Measurements from ENCODE around the gene RAB34. TPM values are rescaled to one million over a fixed set of nuclear protein-coding genes. Genes with fewer than 3 reads are reported as not detected.

The RAB34 gene
- polyA plus RNA-seq, 4 donors: 178 to 196 (median 186) TPM

- no peak for DNase-seq (ENCODE audit: low read depth in 4 of 4, low spot score in 3 of 4)
Measured at GRCh38 chr17:28693869-28694268, 23.8 kb downstream of the RAB34 start.

GRCh38 chr17:28689011-28689410 is 28.7 kb downstream of the RAB34 start:
- DNase-seq (ENCODE audit: low read depth in 4 of 4, low spot score in 3 of 4): no peak

- no peak for DNase-seq (ENCODE audit: low read depth in 4 of 4, low spot score in 3 of 4)
Measured at GRCh38 chr17:28688481-28688880, 29.2 kb downstream of the RAB34 start.

- DNase-seq (ENCODE audit: low read depth in 4 of 4, low spot score in 3 of 4): no peak
Measured at GRCh38 chr17:28686296-28686695, 31.4 kb downstream of the RAB34 start.

- DNase-seq (ENCODE audit: low read depth in 4 of 4, low spot score in 3 of 4): no peak
Measured at GRCh38 chr17:28685366-28685765, 32.3 kb downstream of the RAB34 start.

GRCh38 chr17:28684963-28685362 is 32.7 kb downstream of the RAB34 start:
- DNase-seq (ENCODE audit: low read depth in 4 of 4, low spot score in 3 of 4): peak in 1 of 4 donors; percentile 28

GRCh38 chr17:28682655-28683054 is 35.0 kb downstream of the RAB34 start:
- DNase-seq (ENCODE audit: low read depth in 4 of 4, low spot score in 3 of 4): no peak

GRCh38 chr17:28675980-28676379 is 41.7 kb downstream of the RAB34 start:
- DNase-seq (ENCODE audit: low read depth in 4 of 4, low spot score in 3 of 4): no peak

- no peak for DNase-seq (ENCODE audit: low read depth in 4 of 4, low spot score in 3 of 4)
Measured at GRCh38 chr17:28675490-28675889, 42.2 kb downstream of the RAB34 start.

GRCh38 chr17:28669918-28670317 is 47.8 kb downstream of the RAB34 start:
- no peak for DNase-seq (ENCODE audit: low read depth in 4 of 4, low spot score in 3 of 4)

- no peak for DNase-seq (ENCODE audit: low read depth in 4 of 4, low spot score in 3 of 4)
Measured at GRCh38 chr17:28667870-28668269, 49.8 kb downstream of the RAB34 start.

GRCh38 chr17:28665994-28666393 is 51.7 kb downstream of the RAB34 start:
- DNase-seq (ENCODE audit: low read depth in 4 of 4, low spot score in 3 of 4): no peak

Other genes with a start within 250 kb of the RAB34 start
- 10 to 100 TPM in 3 of 4 donors, 1 to 10 TPM in 1; 7.1 to 24.5 (median 13.3) TPM for gene SLC13A2, start 244.2 kb downstream of the RAB34 start, polyA plus RNA-seq (ENCODE audit: insufficient read length in 4 of 4)
- under 1 TPM; 0.47 to 0.62 (median 0.61) TPM for gene FOXN1, start 211.5 kb downstream of the RAB34 start, polyA plus RNA-seq (ENCODE audit: insufficient read length in 4 of 4)
- 10 to 100 TPM; 54.4 to 74.1 (median 59.7) TPM for gene UNC119, start 165.2 kb downstream of the RAB34 start, polyA plus RNA-seq (ENCODE audit: insufficient read length in 4 of 4)
- 100 to 1,000 TPM; 101 to 107 (median 105) TPM for gene PIGS, start 146.3 kb downstream of the RAB34 start, polyA plus RNA-seq (ENCODE audit: insufficient read length in 4 of 4)
- gene ALDOC, start 141.0 kb downstream of the RAB34 start, polyA plus RNA-seq (ENCODE audit: insufficient read length in 4 of 4): 10 to 100 TPM; 19.4 to 32.9 (median 24.5) TPM
- gene SPAG5, start 118.8 kb downstream of the RAB34 start, polyA plus RNA-seq (ENCODE audit: insufficient read length in 4 of 4): 10 to 100 TPM; 43.5 to 46.9 (median 45.2) TPM
- 10 to 100 TPM; 10.6 to 14.3 (median 11.3) TPM for gene RSKR, start 103.7 kb downstream of the RAB34 start, polyA plus RNA-seq (ENCODE audit: insufficient read length in 4 of 4)
- 10 to 100 TPM; 77.8 to 90.5 (median 81.2) TPM for gene BLTP2, start 72.7 kb downstream of the RAB34 start, polyA plus RNA-seq (ENCODE audit: insufficient read length in 4 of 4)
- gene SDF2, start 56.0 kb downstream of the RAB34 start, polyA plus RNA-seq (ENCODE audit: insufficient read length in 4 of 4): 10 to 100 TPM; 78.3 to 84.4 (median 80.9) TPM
- 10 to 100 TPM; 67.0 to 74.3 (median 68.4) TPM for gene SUPT6H, start 55.7 kb downstream of the RAB34 start, polyA plus RNA-seq (ENCODE audit: insufficient read length in 4 of 4)
- 1 to 10 TPM; 5.0 to 7.3 (median 6.2) TPM for gene PROCA1, start 6.0 kb downstream of the RAB34 start, polyA plus RNA-seq (ENCODE audit: insufficient read length in 4 of 4)
- 1,000 to 10,000 TPM in 3 of 4 donors, 100 to 1,000 TPM in 1; 835 to 1,239 (median 1,092) TPM for gene RPL23A, start 2.1 kb upstream of the RAB34 start, polyA plus RNA-seq (ENCODE audit: insufficient read length in 4 of 4)
- gene TLCD1, start 8.4 kb upstream of the RAB34 start, polyA plus RNA-seq (ENCODE audit: insufficient read length in 4 of 4): 10 to 100 TPM; 17.9 to 20.9 (median 18.8) TPM
- gene NEK8, start 10.9 kb upstream of the RAB34 start, polyA plus RNA-seq (ENCODE audit: insufficient read length in 4 of 4): 1 to 10 TPM; 6.4 to 8.1 (median 7.8) TPM
- 100 to 1,000 TPM; 117 to 145 (median 135) TPM for gene TRAF4, start 26.1 kb upstream of the RAB34 start, polyA plus RNA-seq (ENCODE audit: insufficient read length in 4 of 4)
- gene FAM222B, start 124.9 kb upstream of the RAB34 start, polyA plus RNA-seq (ENCODE audit: insufficient read length in 4 of 4): 10 to 100 TPM; 21.2 to 26.7 (median 22.7) TPM
- 10 to 100 TPM; 63.6 to 72.1 (median 70.8) TPM for gene ERAL1, start 137.1 kb upstream of the RAB34 start, polyA plus RNA-seq (ENCODE audit: insufficient read length in 4 of 4)
- gene FLOT2, start 179.9 kb upstream of the RAB34 start, polyA plus RNA-seq (ENCODE audit: insufficient read length in 4 of 4): 10 to 100 TPM; 80.8 to 98.4 (median 86.5) TPM
- 10 to 100 TPM; 13.1 to 19.0 (median 14.7) TPM for gene DHRS13, start 185.2 kb upstream of the RAB34 start, polyA plus RNA-seq (ENCODE audit: insufficient read length in 4 of 4)
- gene PHF12, start 233.7 kb upstream of the RAB34 start, polyA plus RNA-seq (ENCODE audit: insufficient read length in 4 of 4): 10 to 100 TPM; 42.3 to 48.1 (median 46.4) TPM

All from right renal pelvis (tissue), 4 donors.